ENCODE measurements around the gene CSN2. TPM values are rescaled to one million over a fixed set of nuclear protein-coding genes. Genes with fewer than 3 reads are reported as not detected.

CSN2 gene
- total and polyA plus RNA-seq, 2 of the 4 experiments (the other 2 are of a cell fraction): not detected

- H3K27me3 ChIP-seq (ENCODE audit: control insufficient read depth, insufficient read depth, low read length): no peaks in the 10 kb centered on the region
- intact Hi-C loops (cut with micrococcal nuclease): no loop called here
- H2BK15ac ChIP-seq (ENCODE audit: low read depth, low read length): no peak within 1 kb of the TSS
- no peak within 1 kb of the TSS for H3K9ac ChIP-seq (ENCODE audit: low read depth, low read length)
- no peak within 1 kb of the TSS for H3K4me2 ChIP-seq (ENCODE audit: low read depth, low read length)
- no peaks in the 10 kb centered on the region for H4K20me1 ChIP-seq (ENCODE audit: insufficient read depth, low read length)
- no peaks in the 10 kb centered on the region for H3K36me3 ChIP-seq (ENCODE audit: control insufficient read depth, insufficient read depth, low read length)
- H2AK9ac ChIP-seq (replicated peaks; ENCODE audit: low read depth, low read length, poor library complexity): no peak within 1 kb of the TSS
- no peak within 1 kb of the TSS for H3K23ac ChIP-seq (ENCODE audit: low read depth, low read length)
- H3K27ac ChIP-seq (ENCODE audit: insufficient read depth, low read length): no peak within 1 kb of the TSS
- H4K91ac ChIP-seq (ENCODE audit: insufficient read depth, low read depth, low read length): no peak within 1 kb of the TSS
- DNase-seq (no peak), ATAC-seq (ENCODE audit: low read depth) (no peak)
- H3K9me1 ChIP-seq (ENCODE audit: insufficient read depth, low read length): no peaks in the 10 kb centered on the region
- ChIA-PET POLR2A (ENCODE audit: unreplicated experiment) (no interaction called here), CTCF (no interaction called here)
- no peak for TF ChIP-seq RCOR1 (IDR thresholded peaks at IDR 0.05; ENCODE audit: insufficient replicate concordance, low read length)
- TF ChIP-seq CEBPB (IDR thresholded peaks at IDR 0.05; ENCODE audit: low read depth, low read length): no peak
- TF ChIP-seq NFE2L2 (IDR thresholded peaks at IDR 0.05; ENCODE audit: low read depth, low read length): no peak
- TF ChIP-seq SMC3 (IDR thresholded peaks at IDR 0.05; ENCODE audit: low read depth, low read length): no peak
- TF ChIP-seq CHD1 (IDR thresholded peaks at IDR 0.05; ENCODE audit: low read depth, low read length): no peak
- TF ChIP-seq CTCF (conservative IDR thresholded peaks at IDR 0.05; ENCODE audit: low read depth, low read length): no peak
- no peak for TF ChIP-seq FOS (IDR thresholded peaks at IDR 0.05; ENCODE audit: low read depth, low read length)
- no peak for TF ChIP-seq RFX5 (IDR thresholded peaks at IDR 0.05; ENCODE audit: low read depth, low read length)
- TF ChIP-seq MAZ (IDR thresholded peaks at IDR 0.05; ENCODE audit: borderline replicate concordance, low read depth, low read length): no peak
- no peak for TF ChIP-seq MXI1 (IDR thresholded peaks at IDR 0.05; ENCODE audit: borderline replicate concordance, low read depth, low read length)
- TF ChIP-seq BHLHE40 (IDR thresholded peaks at IDR 0.05; ENCODE audit: low read depth, low read length): no peak
- no peak for TF ChIP-seq ELK1 (IDR thresholded peaks at IDR 0.05; ENCODE audit: borderline replicate concordance, low read depth, low read length)
- no peak for TF ChIP-seq POLR2A (IDR thresholded peaks at IDR 0.05; ENCODE audit: low read depth, low read length)
- TF ChIP-seq USF2 (IDR thresholded peaks at IDR 0.05; ENCODE audit: low read depth, low read length): no peak
- TF ChIP-seq MAFK (IDR thresholded peaks at IDR 0.05; ENCODE audit: low read depth, low read length): no peak
- no peak for TF ChIP-seq RAD21 (IDR thresholded peaks at IDR 0.05; ENCODE audit: low read length)
- H3K9me3 ChIP-seq (ENCODE audit: control insufficient read depth, insufficient read depth, low read length): no peaks in the 10 kb centered on the region
- no peak within 1 kb of the TSS for H3K4me3 ChIP-seq (ENCODE audit: insufficient read depth, low read depth, low read length)
- no peak within 1 kb of the TSS for H2AFZ ChIP-seq (replicated peaks; ENCODE audit: low read length, poor library complexity)
- H3K4me1 ChIP-seq (ENCODE audit: control insufficient read depth, insufficient read depth, low read length): no peaks in the 10 kb centered on the region
- H2BK20ac ChIP-seq (ENCODE audit: low read depth, low read length): no peak within 1 kb of the TSS
- no peak within 1 kb of the TSS for H2AK5ac ChIP-seq (ENCODE audit: low read depth, low read length)
- in situ Hi-C loops (cut with MboI; ENCODE audit: low sequenced_read_pairs): no loop called here
- H4K5ac ChIP-seq (ENCODE audit: low read depth, low read length): no peak within 1 kb of the TSS
- no peak within 1 kb of the TSS for H3K18ac ChIP-seq (ENCODE audit: low read depth, low read length)
- WGBS, 2 experiments (ENCODE audit: extremely low coverage in 2 of 2, insufficient read length in 1 of 2): no CpG with 5 or more reads among the region's 3 CpGs
- H3K4ac ChIP-seq (ENCODE audit: low read depth, low read length): no peak within 1 kb of the TSS
- H3K79me1 ChIP-seq (ENCODE audit: low read depth in 1 of 2, low read length in 2 of 2): no peaks in the 10 kb centered on the region
- no peak within 1 kb of the TSS for H3K56ac ChIP-seq (ENCODE audit: extremely low read depth, insufficient read depth, low read length)
- BruUV-seq (replicated peaks): no TSS peak
- no peak within 1 kb of the TSS for H4K8ac ChIP-seq (ENCODE audit: low read depth in 2 of 2, low read length in 2 of 2)
- no peak within 1 kb of the TSS for H2BK5ac ChIP-seq (ENCODE audit: low read depth, low read length, poor library complexity, severe bottlenecking)
- dilution Hi-C loops (cut with HindIII; ENCODE audit: low sequenced_read_pairs, unreplicated experiment): no loop called here
- H3K14ac ChIP-seq (replicated peaks; ENCODE audit: low read depth, low read length): no peak within 1 kb of the TSS
- no peak within 1 kb of the TSS for H2BK120ac ChIP-seq (ENCODE audit: low read depth, low read length)
Observed at GRCh38 chr4:69995526-69996016, 30.0 kb upstream of the CSN2 start, which contains the start of gene STATH. STATH (plus strand) TSS chr4:69995966; CDS start chr4:69998438, 2,472 bp downstream.
